Iris pigment epithelial cell (primary cell): Measurements from ENCODE around the gene PNMA1.

Source experiments
- DNase-seq: peaks from one replicate; pipeline ENCODE4 v3.0.0-alpha.2; 2011; ENCODE audit warnings: low read depth

Gene PNMA1

DNA sequence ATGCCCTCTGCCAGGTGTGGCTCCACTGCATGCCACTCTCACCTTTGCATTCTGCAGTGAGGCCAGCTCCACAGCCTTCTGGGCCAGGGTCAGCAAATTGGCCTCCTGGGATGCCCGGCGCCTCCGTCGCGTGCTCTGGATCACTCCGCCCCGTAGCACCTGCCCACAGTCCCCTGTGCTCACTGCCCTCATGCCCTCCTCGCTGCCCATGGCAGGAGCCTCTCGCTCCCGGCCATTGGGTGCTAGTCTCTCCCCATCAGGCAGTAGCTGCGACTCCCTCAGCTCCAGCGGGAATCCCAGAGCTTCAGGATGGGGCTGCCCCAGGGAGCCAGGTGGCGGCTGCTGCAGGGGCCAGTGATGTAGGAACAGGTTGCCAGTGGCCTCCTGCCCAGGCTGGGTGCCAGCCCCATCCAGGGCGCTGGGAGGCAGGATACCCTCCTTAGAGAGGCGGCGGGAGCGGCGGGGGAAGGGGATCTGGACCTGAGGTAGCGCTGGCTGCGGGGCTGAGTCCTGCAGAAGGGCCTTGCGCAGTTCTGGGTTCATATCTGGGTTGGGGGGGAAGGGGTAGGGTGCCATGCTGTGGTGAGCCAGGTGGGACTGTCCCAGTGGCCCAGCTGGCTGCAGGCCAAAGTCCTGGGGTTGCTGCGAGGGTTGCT is 24.5 kb upstream of the PNMA1 start:
- DNase-seq: no peak

GRCh38 chr14:73736842-73737241 is 22.7 kb upstream of the PNMA1 start:
- no peak for DNase-seq

GRCh38 chr14:73732006-73732405 is 17.8 kb upstream of the PNMA1 start:
- no peak for DNase-seq

DNA sequence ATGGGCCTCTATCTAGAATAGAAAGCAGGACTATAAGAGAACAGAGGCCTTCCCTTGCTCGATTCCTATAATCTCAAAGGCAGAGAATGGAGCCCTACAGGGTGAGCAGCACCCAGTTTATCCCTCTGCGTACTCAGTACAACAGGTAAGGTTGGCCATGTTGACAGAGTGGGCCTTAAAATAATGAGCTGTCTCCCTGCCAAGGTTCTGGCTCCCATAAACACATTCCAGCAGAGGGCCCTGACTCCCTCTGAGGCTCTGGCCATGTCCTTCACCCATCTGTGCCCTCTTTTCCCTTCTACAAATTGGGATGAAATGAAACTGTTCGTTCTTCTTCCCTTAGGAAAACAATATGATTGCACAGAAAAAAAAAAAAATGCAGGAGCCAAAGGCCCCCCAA is 16.9 kb upstream of the PNMA1 start:
- DNase-seq: no peak

- no peak for DNase-seq
Observed at GRCh38 chr14:73729556-73730265, 15.5 kb upstream of the PNMA1 start.

DNA sequence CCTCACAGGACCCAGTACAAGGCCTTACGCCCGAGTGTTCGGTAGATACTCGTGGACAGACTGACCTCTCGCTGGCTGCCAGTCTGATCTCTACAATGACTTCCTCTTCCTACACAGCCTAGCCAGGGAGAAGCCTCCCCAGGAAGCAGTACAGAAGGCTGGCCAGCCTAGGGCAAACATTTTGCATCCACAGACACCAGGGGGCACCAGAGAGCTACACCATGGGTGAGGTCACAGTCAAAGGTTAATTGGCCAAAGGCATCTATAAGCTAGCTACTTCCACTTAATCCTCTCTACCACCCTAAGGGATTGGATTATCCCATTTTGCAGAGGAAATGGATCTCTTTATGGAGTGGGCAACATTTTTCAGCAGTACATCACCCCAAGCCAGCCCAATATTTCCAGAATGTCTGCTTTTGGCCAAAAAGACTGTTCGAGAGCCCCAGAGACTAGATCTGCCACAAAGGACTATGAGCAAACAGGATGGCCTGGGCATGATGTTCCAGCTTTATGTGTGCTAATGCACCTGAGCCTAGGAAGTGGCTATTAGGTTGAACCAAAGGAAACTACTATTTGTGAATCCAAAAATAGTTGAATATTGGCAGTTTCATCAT is 14.6 kb upstream of the PNMA1 start:
- peak; percentile 59 for DNase-seq

GRCh38 chr14:73727166-73727565 is 13.0 kb upstream of the PNMA1 start:
- DNase-seq: no peak

GRCh38 chr14:73726025-73726961 is 12.1 kb upstream of the PNMA1 start:
- no peak for DNase-seq

DNA sequence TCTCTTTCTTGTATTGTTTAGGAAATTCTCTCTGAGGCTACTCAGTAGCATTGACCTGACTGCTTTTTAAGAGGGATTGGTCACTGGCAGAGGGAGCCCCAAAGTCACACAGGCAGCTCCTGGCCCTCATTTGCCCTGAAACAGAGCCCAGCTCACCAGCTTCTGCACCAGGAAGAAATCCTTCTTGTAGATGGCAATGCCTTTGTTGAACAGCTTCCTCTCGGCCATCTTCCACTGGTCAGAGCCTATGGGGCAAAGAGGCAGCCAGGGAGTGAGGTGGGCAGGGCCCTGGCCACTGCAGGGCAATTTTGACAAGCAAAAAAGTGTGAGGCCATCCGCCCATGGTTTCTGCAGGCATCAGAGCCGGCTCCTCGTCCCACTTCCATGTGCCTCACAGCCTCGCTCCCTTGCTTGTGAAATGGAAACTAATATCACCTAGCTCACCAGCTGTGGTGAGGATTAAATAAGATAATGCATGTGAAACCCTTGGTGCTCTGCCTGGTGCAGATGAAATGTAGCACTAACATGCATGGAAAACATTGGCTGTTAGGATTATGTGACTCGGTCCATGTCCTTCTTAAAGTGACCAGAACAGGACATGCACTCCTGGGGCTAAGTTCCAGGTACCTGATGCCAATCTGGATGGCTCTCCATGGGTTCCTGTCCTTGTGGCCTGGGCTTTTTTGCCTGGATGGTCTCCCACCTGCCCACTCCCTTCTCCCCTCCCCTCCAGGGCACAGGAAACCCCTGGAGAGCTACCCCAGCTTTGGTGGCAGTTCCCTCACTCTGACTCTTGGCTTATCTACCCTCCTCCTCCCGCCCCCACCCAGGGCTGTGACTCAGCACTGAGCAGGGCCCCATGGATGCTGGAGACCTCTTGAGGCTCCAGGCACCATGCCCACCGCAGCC is 11.2 kb upstream of the PNMA1 start:
- peak; percentile 66 for DNase-seq

DNA sequence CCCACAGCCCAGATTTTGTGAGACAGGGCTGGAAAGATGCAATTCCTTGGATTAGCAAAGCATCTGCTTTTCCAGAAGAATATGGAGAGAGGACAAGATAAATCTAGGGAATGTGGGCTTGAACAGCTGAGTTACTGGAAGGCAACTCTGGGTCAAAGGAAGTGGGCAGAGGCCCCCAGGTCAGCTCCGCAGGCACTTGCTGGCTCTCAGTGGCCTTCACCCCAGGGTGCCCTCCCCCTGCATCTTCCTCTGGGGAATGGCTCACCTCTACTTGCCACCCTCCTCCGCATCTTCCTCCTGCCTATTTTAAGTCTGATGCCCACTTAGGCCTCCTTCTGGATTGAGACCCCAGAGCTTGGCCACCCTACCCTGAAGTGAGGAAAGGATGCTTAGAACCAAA is 10.5 kb upstream of the PNMA1 start:
- DNase-seq: no peak

DNA sequence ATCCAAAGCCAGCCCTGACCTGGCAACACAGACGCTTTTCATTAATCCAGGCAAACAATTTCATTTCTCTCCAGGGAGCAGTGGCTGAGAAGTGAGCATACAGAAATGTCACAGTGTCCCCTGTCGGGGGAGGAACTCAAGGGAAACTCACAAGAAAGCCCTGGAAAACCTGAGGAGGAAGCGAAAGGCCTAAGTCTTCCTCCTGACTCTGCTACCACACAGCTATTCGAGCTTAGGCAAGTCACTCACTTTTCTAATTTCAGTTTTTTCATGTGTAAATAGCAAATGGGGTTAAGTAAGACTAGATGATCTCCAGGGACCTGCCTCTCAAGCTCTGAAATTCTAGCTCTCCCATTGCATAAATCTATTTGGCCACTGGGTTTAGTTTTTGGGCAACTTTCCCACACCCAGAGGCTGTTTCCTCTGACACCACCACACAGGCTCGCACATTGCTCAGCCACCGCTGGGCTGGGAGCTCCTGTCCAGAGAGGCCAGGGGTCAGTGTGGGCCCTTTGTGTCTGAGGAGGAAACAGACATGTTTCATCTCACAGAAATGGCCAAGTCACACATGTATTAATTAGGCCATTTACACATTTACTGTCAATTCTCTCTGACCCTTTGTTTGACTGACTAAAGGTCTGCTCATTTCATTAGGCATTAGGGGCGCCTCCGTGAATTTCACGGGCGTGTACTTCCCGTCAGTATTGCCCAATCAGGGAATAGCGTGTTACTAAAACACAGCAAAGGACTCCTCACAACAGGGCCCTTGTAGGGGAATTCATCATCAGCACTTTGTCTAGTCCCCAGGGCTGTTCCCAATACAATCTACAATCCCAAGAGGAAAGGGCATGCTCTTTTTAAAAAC is 9.8 kb upstream of the PNMA1 start:
- peak; percentile 99 for DNase-seq

DNA sequence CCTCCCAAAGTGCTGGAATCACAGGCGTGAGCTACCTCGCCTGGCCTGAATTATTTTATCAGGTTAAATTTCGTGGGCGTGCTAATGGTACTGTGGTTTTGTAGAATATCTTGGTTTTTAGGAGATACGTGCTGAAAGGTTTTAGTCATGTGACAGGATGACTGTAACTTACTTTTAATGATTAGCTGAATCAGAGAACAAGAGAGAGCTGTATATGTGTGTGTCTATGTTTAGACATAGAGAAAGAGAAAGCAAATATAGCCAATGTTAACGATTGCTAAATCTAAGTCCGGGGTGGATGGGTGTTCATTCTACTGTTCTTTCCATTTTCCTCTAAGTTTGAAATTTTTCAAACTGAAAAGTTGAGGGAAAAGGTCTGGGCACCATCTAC is 9.2 kb upstream of the PNMA1 start:
- DNase-seq: peak; percentile 50

DNA sequence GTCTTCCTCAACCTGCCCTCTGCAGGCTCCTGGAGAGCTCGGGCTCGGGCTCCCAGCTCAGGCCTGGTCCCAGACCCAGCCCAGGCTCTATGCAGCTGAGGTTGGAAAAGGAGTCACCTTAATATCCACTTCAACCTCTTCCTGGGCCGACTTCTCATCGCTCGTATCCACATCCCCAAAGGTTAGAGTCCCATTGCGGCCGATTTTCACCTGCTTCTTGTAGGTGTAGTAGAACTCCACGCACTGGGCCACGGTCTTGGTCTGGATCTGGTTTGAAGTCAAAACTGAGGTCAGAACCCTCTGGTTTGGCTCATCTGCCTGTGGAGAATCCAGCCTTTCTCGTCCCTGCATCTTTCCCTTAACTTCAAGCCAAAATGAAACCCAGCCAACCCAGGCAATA is 8.4 kb upstream of the PNMA1 start:
- no peak for DNase-seq

DNA sequence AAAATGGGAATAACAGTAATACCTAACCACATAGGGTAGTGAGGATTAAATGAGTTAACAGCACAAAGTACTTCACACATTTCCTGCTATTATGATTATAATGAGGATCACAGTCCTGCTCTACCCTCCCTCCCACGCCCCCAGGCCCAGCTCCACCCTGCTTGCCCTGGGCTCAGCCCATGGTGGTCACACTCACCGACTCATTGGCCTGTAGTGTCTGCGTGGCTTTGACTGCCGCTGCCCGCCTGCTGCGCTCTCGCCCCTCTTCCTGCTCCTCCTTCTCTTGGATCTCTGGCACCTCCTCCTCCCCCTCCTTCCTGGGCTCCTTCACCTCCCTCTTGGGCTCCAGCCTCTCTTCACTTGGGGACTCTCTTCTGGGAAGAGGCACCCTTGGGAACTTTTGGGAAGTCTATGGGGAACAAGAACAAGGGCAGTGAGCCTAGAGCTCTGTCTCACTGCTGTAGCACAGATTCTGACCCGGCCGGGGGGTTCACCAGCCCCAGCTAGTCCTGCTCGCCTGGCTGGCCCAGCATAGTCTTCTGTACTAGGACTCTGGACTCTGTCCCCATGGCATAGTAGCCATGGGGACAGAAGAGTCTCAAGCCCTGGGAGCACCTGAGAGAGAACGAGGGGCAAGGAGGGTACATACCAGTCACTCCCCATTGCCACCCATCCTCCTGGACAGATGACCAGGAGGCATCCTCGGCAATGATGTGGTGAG is 7.1 kb upstream of the PNMA1 start:
- DNase-seq: no peak

GRCh38 chr14:73720636-73721035 is 6.5 kb upstream of the PNMA1 start:
- DNase-seq: no peak

DNA sequence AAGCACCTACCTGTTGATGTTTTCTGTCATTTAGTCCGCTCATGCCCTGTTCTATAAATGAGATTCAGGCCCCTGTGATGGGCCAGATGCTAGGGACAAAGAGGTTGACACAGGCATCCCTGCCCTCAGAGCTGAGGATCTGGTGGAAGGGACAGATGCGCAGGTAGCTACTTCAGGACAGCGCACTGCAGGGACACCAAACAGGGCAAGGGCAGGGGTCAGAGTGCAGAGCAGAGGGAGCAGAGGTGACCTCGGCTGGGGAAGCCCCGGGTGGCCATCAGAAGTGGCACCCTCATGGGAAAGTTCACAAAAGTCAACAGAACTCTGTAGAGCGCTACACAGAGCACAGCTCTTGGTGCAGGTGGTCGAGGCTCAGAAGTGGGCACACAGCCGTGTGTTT is 5.6 kb upstream of the PNMA1 start:
- DNase-seq: no peak

DNA sequence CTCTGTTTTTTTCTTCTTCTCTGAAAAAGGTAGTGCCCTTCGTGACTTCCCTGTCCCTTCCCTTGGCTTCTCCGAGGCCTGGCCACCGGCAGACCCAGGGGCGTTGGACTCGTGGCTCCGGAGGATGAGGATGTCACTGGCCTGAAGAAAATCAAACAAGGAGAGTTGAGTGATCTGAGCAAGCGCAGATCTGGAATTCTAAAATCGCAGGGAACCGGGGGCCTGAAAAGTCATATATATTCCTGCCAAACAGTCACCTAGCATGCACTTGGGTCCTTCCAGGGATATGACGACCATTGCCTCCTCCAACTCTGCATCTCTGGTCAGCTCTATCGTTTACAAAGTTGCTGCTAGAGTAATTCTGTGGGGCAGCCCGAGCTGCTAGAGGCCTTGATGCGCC is 5.2 kb upstream of the PNMA1 start:
- DNase-seq: no peak

DNA sequence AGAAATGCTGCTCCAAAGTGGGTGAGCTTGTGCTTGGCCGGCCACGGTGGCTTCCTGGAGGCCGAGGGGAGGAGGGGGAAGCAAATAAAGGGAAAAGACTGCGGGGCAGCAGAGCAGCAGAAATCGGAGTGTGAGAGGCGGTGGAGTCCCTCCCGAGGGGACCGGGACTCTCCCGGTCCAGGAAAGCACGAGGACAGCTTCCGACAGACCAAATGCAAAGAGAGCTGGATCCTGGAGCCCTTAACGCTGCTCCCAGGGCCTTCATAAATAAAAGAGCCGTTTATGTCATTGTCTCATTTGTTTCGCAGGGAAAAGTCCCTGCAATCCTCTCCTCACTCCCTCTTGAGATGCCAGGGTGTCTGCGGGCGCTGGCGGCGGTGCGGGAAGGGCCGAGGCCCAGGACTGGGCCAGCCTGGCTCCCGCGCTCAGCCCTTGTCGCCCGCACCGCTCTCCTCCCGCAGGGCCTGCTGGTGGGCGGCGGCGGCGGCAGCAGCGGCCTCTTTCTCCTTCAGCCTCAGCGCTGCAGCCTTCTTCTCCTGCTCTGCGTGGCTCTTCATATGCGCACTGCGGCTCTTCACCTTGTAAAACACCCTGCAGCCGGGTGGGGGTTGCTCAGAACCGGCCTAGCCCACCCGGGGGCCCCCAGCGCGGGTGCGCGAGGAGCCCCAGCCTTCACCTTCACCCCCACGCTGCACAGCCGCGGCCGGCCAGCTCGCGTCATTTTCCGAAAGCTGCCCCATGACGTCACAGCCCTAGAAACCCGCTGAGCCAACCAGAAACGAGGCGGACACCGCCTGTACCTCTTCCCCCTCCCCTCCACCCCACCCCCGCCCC is 4.5 kb upstream of the PNMA1 start:
- no peak for DNase-seq
